Keratinocyte (primary cell): Measurements from ENCODE around the gene RAB7B. TPM values are rescaled to one million over a fixed set of nuclear protein-coding genes. Genes with fewer than 3 reads are reported as not detected.

Source experiments
- DNase-seq: peaks from one replicate; pipeline ENCODE4 v3.0.0-alpha.2; 2011; ENCODE audit warnings: low read depth, missing footprints, low spot score
- FAIRE-seq: peaks from 2 replicates; lab custom pipeline; 2011; peaks lifted over from hg19 to GRCh38; lab: Jason Lieb, UNC
- H2AFZ ChIP-seq: 2 replicates; pipeline ENCODE4 v1.6.0; 2012; ENCODE audit warnings: low read length, control low read depth, inconsistent platforms; ENCODE audit not compliant: control insufficient read depth
- H3K27ac ChIP-seq: 2 replicates; pipeline ENCODE4 v1.5.1; 2011; ENCODE audit warnings: low read length; ENCODE audit not compliant: control insufficient read depth, insufficient read depth
- H3K27me3 ChIP-seq: 3 replicates; pipeline ENCODE4 v1.6.0; 2011; ENCODE audit warnings: low read length; ENCODE audit not compliant: control insufficient read depth, insufficient read depth; ENCODE audit errors: extremely low read depth
- H3K36me3 ChIP-seq, 2 experiments: 2 replicates in 1 of 2; 3 replicates in 1 of 2; pipeline ENCODE4 v1.5.1; 2011; ENCODE audit warnings: low read length in 2 of 2, mild to moderate bottlenecking in 1 of 2; ENCODE audit not compliant: control insufficient read depth in 2 of 2, insufficient read depth in 2 of 2; ENCODE audit errors: extremely low read depth in 1 of 2
- H3K4me1 ChIP-seq: 3 replicates; pipeline ENCODE4 v1.5.1; 2011; ENCODE audit warnings: low read length; ENCODE audit not compliant: control insufficient read depth, insufficient read depth; ENCODE audit errors: extremely low read depth
- H3K4me2 ChIP-seq: 3 replicates; pipeline ENCODE4 v1.6.0; 2011; ENCODE audit warnings: low read depth, low read length; ENCODE audit not compliant: control insufficient read depth, insufficient read depth; ENCODE audit errors: extremely low read depth
- H3K4me3 ChIP-seq, 3 experiments: fragments of 200-600 bp in 1 of 3; sonication (generic) in 1 of 3; 2 replicates in 2 of 3; 3 replicates in 1 of 3; pipeline ENCODE4 v1.5.1; 2011 to 2016; ENCODE audit warnings: low read length in 3 of 3, mild to moderate bottlenecking in 3 of 3, control low read depth in 2 of 3, inconsistent platforms in 1 of 3, low read depth in 1 of 3, mixed read lengths in 1 of 3, mixed run types in 1 of 3, moderate library complexity in 1 of 3; ENCODE audit not compliant: control insufficient read depth in 2 of 3, insufficient read depth in 2 of 3; ENCODE audit errors: extremely low read depth in 1 of 3
- H3K79me2 ChIP-seq: 2 replicates; pipeline ENCODE4 v1.6.0; 2012; ENCODE audit warnings: low read length; ENCODE audit not compliant: control insufficient read depth, insufficient read depth
- H3K9ac ChIP-seq: 3 replicates; pipeline ENCODE4 v1.6.0; 2011; ENCODE audit warnings: low read length; ENCODE audit not compliant: control insufficient read depth, insufficient read depth; ENCODE audit errors: extremely low read depth
- H3K9me1 ChIP-seq: 3 replicates; pipeline ENCODE4 v1.6.0; 2011; ENCODE audit warnings: low read length; ENCODE audit not compliant: control insufficient read depth, insufficient read depth; ENCODE audit errors: extremely low read depth
- H3K9me3 ChIP-seq: 2 replicates; pipeline ENCODE4 v1.5.1; 2012; ENCODE audit warnings: low read depth, low read length; ENCODE audit not compliant: control insufficient read depth
- H4K20me1 ChIP-seq: 3 replicates; pipeline ENCODE4 v1.6.0; 2011; ENCODE audit warnings: low read length; ENCODE audit not compliant: control insufficient read depth, insufficient read depth; ENCODE audit errors: extremely low read depth
- CTCF ChIP-seq, 3 experiments: IDR thresholded peaks in 1 of 3; conservative IDR thresholded peaks in 1 of 3; optimal IDR thresholded peaks in 1 of 3; 2 replicates in 2 of 3; 3 replicates in 1 of 3; pipeline versions ENCODE3 to v1.5.1; 2011; ENCODE audit warnings: low read length in 3 of 3, mild to moderate bottlenecking in 3 of 3, moderate library complexity in 2 of 3, control low read depth in 1 of 3, inconsistent platforms in 1 of 3; ENCODE audit not compliant: insufficient read depth in 2 of 3; ENCODE audit errors: extremely low read depth in 1 of 3
- EZH2 ChIP-seq: IDR thresholded peaks from one replicate; pipeline ENCODE4 v1.6.1; 2012; ENCODE audit warnings: inconsistent platforms, mild to moderate bottlenecking, low read length, moderate library complexity
- dilution Hi-C: fragments of 300-500 bp; cut with MboI; formaldehyde crosslinking; loops from one replicate; pipeline ENCODE4 v1.7.0; 2020; ENCODE audit warnings: low sequenced_read_pairs; ENCODE audit not compliant: extremely low pct_ligation_motif_present
- polyA plus RNA-seq, 5 experiments: library from polyadenylated mRNA; depleted of rRNA in 3 of 5; stranded (reverse) in 3 of 5; stranded (forward) in 1 of 5; unstranded in 1 of 5; fragments of >200 nt; gene quantifications; 1 replicate in 1 of 5; 2 replicates in 3 of 5; 3 replicates in 1 of 5; pipeline versions ENCODE4 v1.2.1 to v1.2.3, GENCODE V29; 2011 to 2012; ENCODE audit warnings: missing spikeins in 2 of 5, low read depth in 1 of 5, low replicate concordance in 1 of 5

The RAB7B gene
- polyA plus RNA-seq, 1 donor (not counting 4 experiments of a cell fraction or from before 2014, with no cell fraction given) = 47.8 TPM

GRCh38 chr1:206035027-206035426 lies 31.8 kb upstream of the RAB7B start:
- DNase-seq (no peak), FAIRE-seq (no peak)
- Histone ChIP-seq H3K9ac (no peak overlapping the region), H2AFZ (peak overlapping the region; percentile 25), H3K27me3 (no peaks in the 10 kb centered on the region), H3K9me1 (no peaks in the 10 kb centered on the region), H4K20me1 (no peaks in the 10 kb centered on the region), H3K9me3 (no peaks in the 10 kb centered on the region), H3K79me2 (no peaks in the 10 kb centered on the region), H3K27ac (no peak overlapping the region), H3K4me2 (peak overlapping the region; percentile 42), H3K36me3 (no peaks in the 10 kb centered on the region), H3K4me3 (peak overlapping the region in 1 of 3 experiments; percentile 1), H3K4me1 (peaks cover 14% of the 10 kb centered on the region)
- TF ChIP-seq CTCF (optimal IDR thresholded peaks at IDR 0.05 in 1 of 3, IDR thresholded peaks at IDR 0.05 in 1 of 3, conservative IDR thresholded peaks at IDR 0.05 in 1 of 3; ENCODE audit: extremely low read depth in 1 of 3, insufficient read depth in 2 of 3, low read length in 3 of 3) = no peak
- no peak for TF ChIP-seq EZH2
- dilution Hi-C loops = no loop called here

- no peak for DNase-seq
- Histone ChIP-seq H3K9ac (no peak overlapping the region), H3K9me3 (no peaks in the 10 kb centered on the region), H3K4me1 (peaks cover 21% of the 10 kb centered on the region), H3K27me3 (no peaks in the 10 kb centered on the region), H4K20me1 (no peaks in the 10 kb centered on the region), H3K9me1 (no peaks in the 10 kb centered on the region), H2AFZ (no peak overlapping the region), H3K36me3 (no peaks in the 10 kb centered on the region), H3K4me2 (no peak overlapping the region), H3K4me3 (no peak overlapping the region), H3K27ac (no peak overlapping the region), H3K79me2 (no peaks in the 10 kb centered on the region)
- FAIRE-seq = no peak
- no peak for TF ChIP-seq EZH2
- no peak for TF ChIP-seq CTCF (optimal IDR thresholded peaks at IDR 0.05 in 1 of 3, IDR thresholded peaks at IDR 0.05 in 1 of 3, conservative IDR thresholded peaks at IDR 0.05 in 1 of 3; ENCODE audit: extremely low read depth in 1 of 3, insufficient read depth in 2 of 3, low read length in 3 of 3)
- dilution Hi-C loops = no loop called here
Measured at GRCh38 chr1:206032380-206033140, 29.4 kb upstream of the RAB7B start.
